ENCODE data around the gene PRR19.
A peak's percentile ranks its signal among the peaks of the same experiment; 100 is the strongest.
"Not testable (repeated sequence)": the region's sequence is repeated elsewhere in the genome, so short reads cannot be mapped to it uniquely, and the experiment has no call there.

The PRR19 gene

DNA sequence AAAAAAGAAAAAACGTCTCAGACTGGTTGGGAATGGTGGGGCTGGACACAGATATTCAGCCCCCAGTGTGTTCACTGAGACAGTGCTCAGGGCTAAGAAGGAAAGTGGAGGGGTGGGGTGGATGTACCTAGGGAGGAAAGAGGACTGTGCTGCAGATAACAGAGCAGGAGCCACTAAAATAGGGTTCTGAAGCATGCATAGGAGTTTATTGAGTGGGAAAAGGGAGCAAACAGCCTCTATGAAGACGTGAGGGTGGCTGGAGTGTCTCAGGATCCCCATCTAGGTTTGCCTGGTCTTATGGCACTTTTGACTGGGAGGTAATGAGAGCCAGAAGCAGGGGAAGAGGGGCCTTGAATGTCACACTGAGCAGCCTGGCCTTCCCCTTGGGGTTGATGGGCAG lies 26.9 kb downstream of the PRR19 start:
- DNase-seq: no peak

DNA sequence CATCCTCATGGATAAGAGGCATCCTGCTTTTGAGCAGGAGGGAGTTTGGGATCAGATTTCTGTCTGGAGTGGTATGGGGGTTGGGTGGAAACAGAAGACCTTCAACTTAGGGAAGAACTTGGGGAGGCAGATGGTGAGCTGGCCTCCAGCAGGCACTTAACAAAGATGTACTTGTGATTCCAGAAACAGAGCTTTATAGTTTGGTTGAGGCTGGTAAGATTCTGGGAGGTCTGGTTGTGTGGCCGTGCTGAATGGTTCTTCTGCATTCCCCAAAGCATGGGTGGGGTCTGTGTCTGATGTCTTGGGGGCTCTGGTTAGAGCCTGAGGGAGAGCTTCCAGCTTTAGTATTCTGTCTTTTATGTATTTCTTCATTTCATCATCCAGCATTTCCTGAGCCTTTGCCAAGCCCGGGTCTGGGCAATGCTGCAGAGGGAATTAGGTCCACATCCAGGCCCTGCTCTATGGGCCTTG lies 28.3 kb downstream of the PRR19 start:
- no peak for DNase-seq

DNA sequence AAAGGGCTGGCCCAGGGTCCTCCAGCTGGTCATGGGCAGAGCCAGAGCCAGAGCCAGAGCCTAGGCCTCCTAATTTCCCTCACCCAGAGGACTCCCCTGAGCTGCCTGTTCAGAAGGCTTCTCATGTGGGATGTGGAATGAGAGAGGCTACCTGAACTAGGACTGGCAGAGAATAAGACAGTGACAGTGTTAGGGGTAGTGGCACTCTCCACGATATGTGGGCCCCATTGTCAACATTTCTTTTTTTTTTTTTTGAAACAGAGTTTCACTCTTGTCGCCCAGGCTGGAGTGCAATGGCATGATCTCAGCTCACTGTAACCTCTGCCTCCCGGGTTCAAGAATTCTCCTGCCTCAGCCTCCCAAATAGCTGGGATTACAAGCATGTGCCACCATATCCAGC lies 29.4 kb downstream of the PRR19 start:
- not testable (repeated sequence) for DNase-seq

DNA sequence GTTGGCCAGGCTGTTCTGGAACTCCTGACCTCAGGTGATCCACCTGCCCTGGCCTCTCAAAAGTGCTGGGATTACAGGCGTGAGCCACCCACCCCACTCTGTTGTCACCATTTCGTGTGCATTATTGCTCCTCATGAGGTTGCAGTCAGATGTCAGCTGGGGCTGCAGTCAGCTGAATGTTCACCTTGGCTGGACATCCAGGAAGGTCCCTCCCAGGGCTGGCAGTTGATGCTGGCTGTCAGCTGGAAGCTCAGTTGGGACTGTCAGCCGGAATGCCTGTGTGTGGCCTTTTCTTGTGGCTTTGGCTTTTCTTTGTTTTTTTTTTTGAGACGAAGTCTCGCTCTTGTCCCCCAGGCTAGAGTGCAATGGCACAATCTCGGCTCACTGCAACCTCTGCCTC lies 30.1 kb downstream of the PRR19 start:
- no peak for DNase-seq

DNA sequence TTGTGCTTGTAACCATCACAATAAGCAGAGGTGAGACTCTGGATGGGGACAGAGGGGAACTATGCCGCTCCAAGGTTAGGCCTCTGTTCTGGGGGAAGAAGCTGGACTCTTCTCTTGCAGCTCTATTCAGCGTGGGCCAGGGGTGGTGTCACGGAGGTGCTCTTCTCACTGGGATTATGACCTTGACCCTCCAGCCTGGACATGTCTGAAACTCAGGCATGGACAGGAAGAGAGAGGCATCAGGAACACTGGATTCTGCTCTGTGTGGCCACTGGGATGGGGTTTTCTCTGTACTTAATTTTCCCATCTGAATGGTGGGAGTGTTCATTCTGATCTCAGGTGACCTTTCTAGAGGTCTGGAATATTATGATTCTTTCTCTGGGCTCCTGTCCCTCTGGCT lies 31.1 kb downstream of the PRR19 start:
- no peak for DNase-seq

DNA sequence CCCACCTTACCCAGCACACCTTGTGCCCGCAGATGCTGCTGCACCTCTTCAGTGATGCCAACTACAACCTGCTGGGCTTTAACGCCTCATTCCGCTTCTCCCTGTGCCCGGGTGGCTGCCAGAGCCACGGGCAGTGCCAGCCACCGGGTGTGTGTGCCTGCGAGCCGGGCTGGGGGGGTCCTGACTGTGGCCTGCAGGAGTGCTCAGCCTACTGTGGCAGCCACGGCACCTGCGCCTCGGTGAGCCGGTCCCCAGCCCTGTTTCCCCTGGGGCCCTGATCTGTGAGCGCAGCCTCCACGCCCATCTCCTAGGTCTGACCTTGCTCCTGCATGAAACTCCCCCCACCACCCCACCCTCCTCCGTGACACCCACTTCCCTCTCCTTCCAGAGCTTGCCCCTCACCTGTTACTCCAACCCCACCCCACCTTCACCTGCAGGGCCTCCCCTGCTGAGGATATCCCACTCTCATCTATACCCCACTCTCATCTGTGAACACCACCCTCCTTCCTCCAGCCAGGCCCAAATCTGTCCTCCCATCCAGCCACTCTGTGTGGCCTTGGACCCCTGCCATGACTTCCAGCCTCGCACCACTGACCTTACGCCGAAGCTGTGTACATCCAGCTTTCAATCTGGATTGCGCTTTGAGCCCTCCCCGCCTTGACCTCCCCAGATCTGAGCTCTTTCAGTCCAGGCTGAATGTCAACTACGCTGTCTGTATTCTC lies 32.2 kb downstream of the PRR19 start:
- DNase-seq: no peak

DNA sequence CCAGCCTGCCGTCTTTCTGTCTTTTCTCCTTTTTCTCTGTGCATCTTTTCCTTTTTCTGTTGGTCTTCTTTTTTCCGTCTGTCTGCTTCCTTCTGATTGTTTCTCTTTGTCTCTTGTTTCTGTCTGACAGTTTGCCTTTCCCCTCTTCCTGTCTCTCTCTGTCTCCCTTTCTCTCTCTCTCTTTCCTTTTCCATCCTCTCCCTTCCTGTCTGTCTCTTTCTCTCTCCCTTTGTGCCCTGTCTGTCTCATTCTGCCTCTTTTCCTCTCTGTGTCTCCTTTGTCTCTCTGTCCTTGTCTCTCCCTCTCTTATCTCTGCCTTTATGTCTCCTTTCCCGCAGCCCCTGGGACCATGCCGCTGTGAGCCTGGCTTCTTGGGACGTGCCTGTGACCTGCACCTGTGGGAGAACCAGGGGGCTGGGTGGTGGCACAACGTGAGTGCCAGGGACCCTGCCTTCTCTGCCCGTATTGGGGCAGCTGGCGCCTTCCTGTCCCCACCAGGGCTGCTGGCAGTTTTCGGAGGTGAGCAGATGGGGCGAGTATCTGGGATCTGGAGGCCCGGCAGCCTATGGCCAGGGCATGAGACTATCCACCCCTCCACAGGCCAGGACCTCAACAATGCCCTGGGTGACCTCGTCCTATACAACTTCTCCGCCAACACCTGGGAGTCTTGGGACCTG lies 32.9 kb downstream of the PRR19 start:
- no peak for DNase-seq

DNA sequence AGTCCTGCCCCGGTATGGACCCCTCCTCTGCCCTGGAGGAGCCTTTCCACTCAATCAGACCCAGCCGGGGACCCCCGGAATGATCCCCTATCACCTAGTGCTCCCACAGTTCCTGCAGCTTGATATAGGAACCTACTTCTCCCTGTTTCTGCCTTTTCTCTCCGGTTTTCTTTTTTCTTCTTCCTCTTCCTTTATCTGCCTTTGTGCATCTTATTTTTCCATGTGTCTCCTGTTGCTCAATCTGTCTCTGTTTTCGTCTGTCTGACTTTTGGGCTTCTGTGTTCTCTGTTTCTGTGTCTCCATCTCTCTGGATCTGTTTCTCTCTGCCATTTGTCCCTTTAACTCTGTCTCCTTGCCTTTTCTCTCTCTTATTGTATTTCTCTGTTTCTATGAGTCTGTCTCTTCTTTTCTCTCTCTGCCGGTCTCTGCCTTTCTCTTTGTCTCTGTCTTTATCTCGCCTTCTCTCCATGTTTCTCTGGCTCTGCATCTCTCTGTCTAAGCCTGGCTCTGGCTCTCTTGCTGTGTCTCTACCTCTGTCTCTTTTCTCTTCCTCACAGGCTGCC lies 33.5 kb downstream of the PRR19 start:
- no peak for DNase-seq

DNA sequence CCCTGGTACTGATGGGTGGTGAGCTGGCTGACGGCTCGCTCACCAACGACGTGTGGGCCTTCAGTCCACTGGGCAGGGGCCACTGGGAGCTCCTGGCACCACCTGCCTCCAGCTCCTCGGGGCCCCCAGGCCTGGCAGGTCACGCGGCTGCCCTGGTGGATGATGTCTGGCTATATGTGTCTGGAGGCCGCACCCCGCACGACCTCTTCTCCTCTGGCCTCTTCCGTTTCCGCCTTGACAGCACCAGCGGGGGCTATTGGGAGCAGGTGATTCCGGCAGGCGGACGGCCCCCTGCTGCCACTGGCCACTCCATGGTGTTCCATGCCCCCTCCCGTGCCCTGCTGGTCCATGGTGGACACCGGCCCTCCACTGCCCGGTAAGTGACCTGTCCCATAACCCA lies 34.0 kb downstream of the PRR19 start:
- no peak for DNase-seq

DNA sequence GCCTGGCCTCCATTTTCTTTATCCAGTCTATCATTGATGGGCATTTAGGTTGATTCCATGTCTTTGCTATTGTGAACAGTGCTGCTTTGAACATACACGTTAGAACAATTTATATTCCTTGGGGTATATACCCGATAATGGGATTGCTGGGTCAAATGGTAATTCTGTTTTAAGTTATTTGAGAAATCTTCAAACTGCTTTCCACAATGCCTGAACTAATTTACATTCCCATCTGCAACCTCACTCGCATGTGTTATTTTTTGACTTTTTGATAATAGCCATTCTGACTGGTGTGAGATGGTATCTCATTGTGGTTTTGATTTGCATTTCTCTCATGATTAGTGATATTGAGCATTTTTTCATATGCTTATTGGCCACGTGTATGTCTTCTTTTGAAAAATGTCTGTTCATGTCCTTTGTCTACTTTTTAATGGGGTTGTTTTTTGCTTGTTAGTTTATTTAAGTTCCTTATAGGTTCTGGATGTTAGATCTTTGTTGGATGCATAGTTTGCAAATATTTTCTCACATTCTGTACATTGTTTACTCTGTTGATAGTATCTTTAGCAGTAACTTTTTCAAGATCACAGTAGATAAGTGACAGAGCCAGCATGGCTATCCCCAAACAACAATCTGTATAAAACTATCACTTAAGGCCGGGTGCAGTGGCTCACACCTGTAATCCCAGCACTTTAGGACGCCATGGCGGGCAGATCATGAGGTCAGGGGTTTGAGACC lies 37.4 kb downstream of the PRR19 start:
- DNase-seq: not testable (repeated sequence)

DNA sequence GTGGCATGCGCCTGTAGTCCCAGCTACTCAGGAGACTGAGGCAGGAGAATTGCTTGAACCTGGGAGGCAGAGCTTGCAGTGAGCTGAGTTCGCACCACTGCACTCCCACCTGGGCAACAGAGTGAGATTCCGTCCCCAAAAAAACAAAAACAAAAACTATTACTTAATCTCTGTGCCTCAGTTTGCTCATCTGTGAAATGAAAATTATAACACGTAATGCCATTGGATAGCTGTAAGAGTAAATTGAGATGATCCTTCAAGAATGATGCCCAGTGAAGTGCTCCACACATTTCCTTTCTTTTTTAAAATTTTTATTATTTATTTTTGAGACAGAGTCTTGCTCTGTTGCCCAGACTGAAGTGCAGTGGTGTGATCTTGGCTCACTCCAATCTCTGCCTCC lies 38.0 kb downstream of the PRR19 start:
- not testable (repeated sequence) for DNase-seq

DNA sequence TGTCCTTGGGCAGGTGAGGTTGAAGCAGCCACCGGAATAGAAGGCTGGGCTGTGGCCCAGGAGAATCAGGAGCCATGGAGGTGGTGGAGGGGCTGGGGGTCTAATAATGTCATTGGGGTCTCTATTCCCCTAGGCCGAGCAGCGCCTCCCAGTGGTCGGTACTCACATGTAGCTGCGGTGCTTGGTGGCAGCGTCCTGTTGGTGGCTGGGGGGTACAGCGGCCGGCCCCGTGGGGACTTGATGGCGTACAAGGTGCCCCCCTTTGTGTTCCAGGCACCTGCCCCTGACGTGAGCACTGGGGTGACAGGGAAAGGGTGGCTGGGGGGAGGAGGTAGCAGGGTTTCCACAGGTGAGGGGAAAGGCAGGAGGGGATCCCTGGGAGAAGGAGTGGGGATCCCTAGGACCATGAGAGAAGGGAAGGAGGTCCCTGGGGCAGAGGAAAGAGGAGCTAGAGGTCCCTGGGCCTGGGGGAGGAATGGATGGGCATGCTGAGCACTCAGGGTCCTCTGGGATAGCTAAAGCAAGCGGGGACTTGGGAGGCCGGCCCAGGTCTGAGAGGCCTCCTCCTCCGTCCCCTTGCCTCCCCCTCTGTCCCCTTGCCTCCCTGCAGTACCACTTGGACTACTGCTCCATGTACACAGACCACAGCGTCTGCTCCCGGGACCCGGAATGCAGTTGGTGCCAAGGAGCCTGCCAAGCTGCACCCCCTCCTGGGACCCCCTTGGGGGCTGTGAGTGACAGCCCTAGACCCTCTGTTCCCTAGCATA lies 41.6 kb downstream of the PRR19 start:
- no peak for DNase-seq

DNA sequence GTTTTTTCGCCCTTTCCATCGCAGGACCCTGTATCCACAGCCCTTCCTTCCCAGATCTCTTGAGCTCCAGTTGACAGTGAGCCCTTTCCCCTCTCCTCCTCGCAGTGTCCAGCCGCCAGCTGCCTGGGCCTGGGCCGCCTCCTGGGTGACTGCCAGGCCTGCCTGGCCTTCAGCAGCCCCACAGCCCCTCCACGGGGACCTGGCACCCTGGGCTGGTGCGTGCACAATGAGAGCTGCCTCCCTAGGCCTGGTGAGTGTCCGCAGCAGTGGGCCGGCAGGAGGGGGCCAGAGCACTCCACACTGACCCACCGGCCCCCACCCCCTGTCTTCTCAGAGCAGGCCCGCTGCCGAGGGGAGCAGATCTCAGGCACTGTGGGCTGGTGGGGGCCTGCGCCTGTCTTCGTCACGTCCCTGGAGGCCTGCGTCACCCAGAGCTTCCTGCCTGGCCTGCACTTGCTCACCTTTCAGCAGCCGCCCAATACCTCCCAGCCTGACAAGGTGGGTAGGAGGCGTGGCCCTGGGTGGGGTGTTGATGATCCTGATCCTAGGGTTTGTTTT lies 42.5 kb downstream of the PRR19 start:
- no peak for DNase-seq

DNA sequence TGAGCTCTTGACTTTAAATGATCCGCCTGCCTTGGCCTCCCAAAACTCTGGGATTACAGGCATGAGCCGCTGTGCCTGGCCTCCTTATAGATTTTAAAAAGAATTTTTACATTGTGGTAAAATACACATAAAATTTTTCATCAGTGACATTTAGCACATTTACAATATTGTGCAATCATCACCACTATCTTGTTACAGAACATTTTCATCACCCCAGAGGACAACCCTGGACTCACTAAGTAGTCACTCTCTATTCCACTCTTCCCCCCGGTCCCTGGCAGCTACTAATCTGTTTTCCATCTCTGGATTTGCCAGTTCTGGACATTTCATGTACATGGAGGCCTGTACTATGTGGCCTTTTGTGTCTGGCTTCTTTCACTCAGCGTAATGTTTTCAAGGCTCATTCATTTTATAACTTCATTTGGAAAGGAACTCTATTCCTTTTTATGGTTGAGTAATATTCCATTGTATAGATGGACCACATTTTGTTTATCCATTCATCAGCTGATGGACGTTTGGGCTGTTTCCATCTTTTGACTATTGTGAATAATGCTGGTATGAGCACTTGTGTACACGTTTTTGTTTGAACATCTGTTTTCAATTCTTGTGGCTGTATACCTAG lies 43.4 kb downstream of the PRR19 start:
- DNase-seq: no peak

DNA sequence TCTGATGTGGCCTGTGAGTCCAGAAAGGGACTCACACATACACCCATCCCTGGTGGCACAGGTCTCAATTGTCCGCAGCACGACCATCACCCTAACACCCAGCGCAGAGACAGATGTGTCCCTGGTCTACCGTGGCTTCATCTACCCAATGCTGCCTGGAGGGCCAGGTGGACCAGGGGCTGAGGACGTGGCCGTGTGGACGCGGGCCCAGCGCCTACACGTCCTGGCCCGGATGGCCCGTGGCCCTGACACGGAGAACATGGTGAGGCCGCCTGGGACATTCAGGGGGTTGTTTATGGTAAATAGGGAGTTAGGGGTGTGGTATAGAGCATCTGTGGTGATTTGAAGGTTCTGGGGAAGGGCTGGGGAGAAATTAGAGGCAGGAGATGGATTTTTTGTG lies 46.3 kb downstream of the PRR19 start:
- DNase-seq: no peak

DNA sequence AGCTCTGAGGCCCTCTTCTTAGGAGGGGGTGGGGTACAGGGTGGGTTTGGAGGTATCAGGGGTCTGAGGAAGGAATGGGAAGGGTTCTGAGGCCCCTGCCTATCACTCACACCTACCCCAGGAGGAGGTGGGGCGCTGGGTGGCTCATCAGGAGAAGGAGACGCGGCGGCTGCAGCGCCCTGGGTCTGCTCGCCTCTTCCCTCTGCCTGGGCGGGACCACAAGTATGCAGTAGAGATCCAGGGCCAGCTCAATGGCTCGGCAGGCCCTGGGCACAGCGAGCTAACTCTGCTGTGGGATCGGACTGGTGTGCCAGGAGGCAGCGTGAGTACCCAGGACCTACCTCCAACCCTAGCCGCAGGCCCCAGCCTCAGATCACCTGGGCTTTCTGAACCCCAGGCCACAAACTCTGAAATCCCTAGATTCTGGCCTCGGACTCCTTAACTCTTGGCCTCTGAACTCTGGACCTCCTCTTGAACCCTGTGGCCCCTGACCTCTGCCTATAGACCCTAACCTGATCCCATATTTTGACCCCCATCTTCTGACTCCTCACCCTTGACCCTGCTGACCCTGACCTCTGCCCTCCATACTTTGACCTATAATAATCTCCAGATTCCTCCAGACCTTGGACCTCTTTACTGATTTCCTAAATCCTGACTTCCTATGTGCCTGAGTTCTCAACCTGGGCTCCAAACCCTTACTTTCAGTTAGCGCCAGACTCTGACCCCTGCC lies 47.6 kb downstream of the PRR19 start:
- DNase-seq: no peak

DNA sequence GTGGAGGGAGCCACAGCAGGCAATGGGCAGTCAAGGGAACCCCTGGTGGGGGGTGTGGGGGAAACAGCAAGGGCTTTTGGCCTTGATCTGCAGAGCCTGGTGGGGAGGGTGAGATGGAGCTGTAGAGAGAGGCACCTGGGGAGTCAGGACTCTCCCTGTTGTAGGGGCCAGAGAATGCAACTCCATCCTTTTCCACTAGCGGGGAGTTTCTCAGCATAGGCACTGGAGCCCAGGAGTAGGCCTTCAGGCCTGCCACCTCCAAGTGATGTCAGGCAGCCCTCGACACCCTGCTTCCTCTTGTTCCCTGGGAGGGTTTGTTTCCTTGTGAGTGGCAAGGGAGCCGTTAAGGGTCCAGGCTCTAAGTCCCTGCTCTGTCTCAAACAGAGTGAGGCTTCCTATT lies 48.5 kb downstream of the PRR19 start:
- DNase-seq: no peak

DNA sequence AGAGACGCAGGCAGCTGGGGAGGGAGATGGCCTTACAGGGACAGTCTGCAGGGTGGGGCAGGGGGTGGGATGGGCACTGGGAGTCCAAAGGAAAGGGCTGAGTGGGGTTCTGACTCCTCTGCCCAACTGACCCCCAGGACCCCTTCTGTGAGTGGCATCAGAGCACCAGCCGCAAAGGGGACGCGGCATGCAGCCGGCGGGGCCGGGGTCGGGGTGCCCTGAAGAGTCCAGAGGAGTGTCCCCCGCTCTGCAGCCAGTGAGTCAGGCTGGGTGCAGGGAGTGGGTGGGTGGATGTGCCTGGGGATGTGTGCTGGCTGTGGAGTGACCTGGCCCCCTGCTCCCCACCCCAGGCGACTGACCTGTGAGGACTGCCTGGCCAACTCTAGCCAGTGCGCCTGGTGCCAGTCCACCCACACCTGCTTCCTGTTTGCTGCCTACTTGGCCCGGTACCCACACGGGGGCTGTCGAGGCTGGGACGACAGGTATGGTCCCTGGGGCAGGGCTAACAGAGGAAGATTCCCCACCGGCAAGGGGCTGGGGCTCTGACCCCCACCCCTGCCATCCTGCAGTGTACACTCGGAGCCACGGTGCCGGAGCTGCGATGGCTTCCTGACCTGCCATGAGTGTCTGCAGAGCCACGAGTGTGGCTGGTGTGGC lies 49.3 kb downstream of the PRR19 start:
- no peak for DNase-seq

DNA sequence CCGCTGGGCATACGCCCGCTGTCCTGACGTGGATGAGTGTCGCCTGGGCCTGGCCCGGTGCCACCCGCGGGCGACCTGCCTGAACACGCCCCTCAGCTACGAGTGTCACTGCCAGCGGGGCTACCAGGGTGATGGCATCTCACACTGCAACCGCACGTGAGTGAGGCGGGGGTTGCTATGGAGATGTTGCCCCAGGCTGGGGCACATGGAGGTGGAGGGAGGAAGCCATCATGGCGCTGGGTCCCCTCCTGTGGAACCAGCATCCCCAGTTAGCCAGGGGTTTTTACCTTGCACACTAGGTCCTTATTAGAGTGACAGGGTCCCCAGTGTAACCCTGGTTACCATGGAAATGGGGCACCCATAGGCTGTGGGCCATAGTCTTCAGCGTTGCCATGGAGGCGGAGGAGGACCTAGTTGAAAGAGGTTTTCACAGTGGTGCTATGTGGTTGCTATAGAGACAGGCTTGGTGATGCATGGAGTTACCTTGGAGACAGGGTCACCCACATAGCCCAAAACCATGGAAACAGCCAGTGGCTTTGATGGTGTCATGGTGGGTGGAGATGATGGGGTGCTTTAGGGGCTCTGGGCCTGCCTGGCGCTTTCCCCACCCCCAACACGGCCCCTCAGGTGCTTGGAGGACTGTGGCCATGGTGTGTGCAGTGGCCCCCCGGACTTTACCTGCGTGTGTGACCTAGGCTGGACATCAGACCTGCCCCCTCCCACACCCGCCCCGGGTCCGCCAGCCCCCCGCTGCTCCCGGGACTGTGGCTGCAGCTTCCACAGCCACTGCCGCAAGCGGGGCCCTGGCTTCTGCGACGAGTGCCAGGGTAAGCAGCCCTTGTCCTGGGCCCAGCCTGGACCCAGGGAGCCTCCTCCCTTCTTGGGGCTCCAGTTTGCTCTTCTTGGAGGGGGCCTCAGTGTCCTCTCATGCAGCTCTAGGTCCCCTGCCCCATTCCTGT lies 50.6 kb downstream of the PRR19 start:
- DNase-seq: peak in 1 of 2 experiments; percentile 45
